ENCODE data around the gene MAGI2. TPM values are rescaled to one million over a fixed set of nuclear protein-coding genes. Genes with fewer than 3 reads are reported as not detected.
"Not testable (repeated sequence)": the region's sequence is repeated elsewhere in the genome, so short reads cannot be mapped to it uniquely, and the experiment has no call there.

The MAGI2 gene
- polyA plus RNA-seq, 3 donors, result 35.4 to 39.1 (median 36.4) TPM

GRCh38 chr7:78967561-78967960 lies 485.9 kb downstream of the MAGI2 start:
- not testable (repeated sequence) for DNase-seq (ENCODE audit: low read depth in 3 of 3, low spot score in 2 of 3)

DNA sequence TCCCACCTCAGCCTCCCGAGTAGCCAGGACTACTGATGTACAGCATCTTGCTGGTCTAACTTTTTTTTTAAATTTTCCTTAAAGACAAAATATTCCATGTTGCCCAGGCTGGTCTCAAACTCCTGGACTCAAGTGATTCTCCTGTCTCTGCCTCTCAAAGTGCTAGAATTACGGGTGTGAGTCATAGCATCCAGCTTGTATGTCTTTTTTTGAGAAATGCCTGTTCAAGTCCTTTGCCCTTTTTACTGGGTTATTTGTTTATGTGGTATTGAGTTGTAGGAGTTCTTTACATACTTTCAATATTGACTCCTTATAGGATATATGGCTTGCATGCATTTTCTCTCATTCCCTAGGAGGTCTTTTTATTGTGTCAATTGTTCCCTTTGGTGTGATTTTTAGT lies 486.4 kb downstream of the MAGI2 start:
- no peak for DNase-seq (ENCODE audit: low read depth in 3 of 3, low spot score in 2 of 3)

GRCh38 chr7:78959477-78959876 lies 494.0 kb downstream of the MAGI2 start:
- DNase-seq (ENCODE audit: low read depth in 3 of 3, low spot score in 2 of 3), result no peak

GRCh38 chr7:78955329-78955728 lies 498.1 kb downstream of the MAGI2 start:
- DNase-seq (ENCODE audit: low read depth in 3 of 3, low spot score in 2 of 3), result no peak

DNA sequence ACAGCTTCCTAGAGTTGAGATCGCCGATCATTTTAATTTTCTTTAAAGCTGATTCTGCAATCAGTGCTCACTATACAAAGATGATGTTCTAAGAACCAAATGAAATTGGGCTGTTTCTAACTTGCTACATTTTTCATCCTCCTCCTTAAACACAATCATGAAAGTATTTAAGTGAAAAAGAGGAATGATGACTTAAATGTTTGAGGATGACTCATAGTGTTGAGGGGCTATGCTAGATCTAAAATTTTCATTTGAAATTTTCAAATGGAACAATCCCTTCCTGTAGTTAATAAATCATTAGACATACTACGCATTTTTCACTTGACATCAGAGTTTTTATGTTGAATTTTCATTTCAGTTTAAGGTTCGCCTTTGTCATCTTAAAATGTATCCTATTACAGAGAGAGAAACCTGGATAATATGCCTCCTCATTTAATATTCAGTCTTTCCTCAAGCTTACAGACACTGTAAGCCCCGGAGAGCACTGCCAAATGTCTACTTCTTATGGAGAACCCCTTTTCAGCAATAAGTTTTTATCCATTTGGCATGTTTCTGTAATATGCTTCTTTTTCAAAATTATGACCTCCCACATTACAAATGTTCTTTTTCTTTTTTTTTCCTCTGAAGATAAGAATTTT lies 499.6 kb downstream of the MAGI2 start:
- no peak for DNase-seq (ENCODE audit: low read depth in 3 of 3, low spot score in 2 of 3)

DNA sequence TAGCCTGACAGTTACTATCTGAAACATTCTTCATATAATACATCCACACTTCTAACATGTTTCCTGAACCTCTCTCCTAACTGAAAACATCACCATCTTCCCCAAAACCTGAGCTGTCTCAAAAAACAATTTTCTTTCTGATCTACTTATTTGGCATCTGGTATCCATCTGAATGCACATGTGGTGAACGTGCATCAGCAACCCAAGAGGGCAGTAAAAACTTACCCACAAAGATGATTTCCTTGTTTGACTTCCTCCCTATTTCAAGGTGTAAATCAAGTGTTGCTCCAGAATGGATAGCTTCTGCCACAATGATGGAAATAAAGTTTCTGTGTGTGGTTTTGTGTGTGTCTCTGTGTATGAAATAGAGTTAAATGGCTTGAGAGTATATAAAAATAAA lies 500.4 kb downstream of the MAGI2 start:
- DNase-seq (ENCODE audit: low read depth in 3 of 3, low spot score in 2 of 3), result no peak

- no peak for DNase-seq (ENCODE audit: low read depth in 3 of 3, low spot score in 2 of 3)
Measured at GRCh38 chr7:78939669-78940068, 513.8 kb downstream of the MAGI2 start.

DNA sequence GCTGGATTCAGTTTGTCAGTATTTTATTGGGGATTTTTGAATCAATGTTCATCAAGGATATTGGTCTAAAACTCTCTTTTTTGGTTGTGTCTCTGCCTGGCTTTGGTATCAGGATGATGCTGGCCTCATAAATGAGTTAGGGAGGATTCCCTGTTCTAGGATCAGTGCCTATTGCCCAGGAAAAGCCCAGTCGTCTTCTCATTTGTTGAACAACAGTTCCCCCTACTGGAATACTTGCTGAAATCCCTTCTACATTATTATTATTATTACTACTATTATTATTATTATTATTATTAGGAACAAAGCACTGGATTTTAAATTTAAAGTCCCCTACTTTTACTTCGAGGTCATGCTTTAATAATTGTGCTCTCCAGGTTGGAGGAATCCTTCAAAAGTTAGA lies 528.9 kb downstream of the MAGI2 start:
- no peak for DNase-seq (ENCODE audit: low read depth in 3 of 3, low spot score in 2 of 3)

DNA sequence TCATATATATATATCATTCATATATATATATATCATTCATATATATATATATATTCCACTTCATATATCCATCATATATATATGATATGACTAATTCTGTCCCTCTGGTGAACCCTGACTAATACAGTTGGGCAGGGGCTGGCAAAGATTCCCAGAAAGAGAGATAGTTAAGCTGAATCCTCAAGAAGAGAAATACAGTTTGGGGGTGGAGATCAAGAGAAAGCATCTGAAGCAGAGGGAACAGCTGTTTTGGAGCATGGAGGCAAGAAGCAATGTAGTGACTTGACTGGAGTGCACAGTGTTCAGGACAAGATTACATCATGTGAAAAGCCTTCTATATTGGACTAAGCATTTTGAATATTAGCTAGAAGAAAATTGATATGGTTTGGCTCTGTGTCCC lies 540.7 kb downstream of the MAGI2 start:
- no peak for DNase-seq (ENCODE audit: low read depth in 3 of 3, low spot score in 2 of 3)

DNA sequence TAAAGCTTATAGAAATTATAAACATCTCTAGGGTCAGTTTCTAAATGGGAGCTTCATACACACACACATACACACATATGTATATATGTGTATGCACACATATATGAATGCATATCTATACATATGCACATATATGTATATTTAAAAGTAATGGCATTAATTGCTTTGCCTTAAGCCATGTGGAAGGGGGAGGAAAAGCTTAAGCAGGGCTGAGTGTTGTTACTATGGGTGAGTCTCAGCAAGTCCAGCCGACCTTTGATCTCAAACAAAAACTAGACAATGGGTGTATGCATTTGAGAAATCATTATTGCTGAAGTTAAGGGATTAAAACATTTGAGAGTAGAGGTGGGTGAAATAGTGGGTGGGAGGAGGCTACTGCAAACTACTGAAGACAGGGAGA lies 546.7 kb downstream of the MAGI2 start:
- DNase-seq (ENCODE audit: low read depth in 3 of 3, low spot score in 2 of 3), result no peak

DNA sequence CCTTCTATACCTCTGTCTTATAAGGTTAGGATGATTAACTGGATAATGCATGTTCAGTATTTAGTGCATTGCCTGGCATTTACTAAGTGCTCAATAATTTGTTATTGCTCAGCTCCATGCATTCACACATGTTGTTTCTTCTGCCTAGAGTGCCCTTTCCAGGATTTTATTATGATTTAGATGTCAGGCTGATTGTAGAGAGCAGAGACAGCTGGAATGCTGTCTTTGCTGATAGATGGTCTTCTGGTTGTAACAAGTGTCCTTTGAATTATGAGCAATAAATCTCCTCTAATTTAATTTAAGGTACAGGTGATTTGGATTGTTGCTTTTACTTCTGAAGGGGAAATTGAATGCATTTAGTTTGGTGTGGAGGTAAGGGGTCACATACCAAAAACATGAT lies 548.0 kb downstream of the MAGI2 start:
- DNase-seq (ENCODE audit: low read depth in 3 of 3, low spot score in 2 of 3), result no peak

DNA sequence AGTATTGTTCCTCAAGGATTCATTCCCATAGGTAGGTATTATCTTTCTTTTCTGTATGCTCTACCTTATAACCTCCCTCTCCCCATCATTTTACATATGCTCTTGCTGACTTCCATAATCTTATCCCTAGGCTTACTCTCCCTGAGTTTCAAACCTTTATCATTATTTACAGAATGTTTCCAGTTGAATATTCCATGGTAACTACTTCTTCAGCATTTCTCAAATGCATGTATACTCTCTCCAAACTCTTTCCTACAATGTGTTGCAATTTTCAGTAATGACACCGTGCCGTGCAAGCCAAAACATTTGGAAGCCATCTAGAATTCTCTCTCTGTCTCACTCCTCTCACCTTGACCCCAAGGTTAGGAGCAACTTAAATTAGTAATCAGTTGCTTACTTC lies 548.5 kb downstream of the MAGI2 start:
- DNase-seq (ENCODE audit: low read depth in 3 of 3, low spot score in 2 of 3), result no peak

DNA sequence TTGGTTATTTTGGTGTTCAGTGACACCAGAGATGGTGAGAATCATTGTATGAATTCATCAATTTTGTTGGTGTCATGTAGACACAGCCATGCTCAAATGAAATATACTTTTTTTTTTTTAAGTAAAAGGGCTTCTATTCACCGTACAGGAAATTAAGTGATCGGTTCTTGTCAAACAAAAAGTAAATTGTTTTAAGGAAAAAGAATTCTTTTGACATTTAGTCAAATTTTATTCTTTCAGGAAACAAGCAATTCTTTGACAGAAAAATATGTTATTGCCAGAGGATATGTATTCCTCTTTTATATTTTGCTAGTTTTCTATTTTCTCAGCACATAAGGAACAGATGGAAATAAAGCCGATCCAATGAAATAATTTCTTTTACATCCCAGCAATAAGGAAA lies 551.9 kb downstream of the MAGI2 start:
- no peak for DNase-seq (ENCODE audit: low read depth in 3 of 3, low spot score in 2 of 3)

- no peak for DNase-seq (ENCODE audit: low read depth in 3 of 3, low spot score in 2 of 3)
Measured at GRCh38 chr7:78900806-78901205, 552.7 kb downstream of the MAGI2 start.

GRCh38 chr7:78895393-78895792 lies 558.1 kb downstream of the MAGI2 start:
- DNase-seq (ENCODE audit: low read depth in 3 of 3, low spot score in 2 of 3), result no peak

DNA sequence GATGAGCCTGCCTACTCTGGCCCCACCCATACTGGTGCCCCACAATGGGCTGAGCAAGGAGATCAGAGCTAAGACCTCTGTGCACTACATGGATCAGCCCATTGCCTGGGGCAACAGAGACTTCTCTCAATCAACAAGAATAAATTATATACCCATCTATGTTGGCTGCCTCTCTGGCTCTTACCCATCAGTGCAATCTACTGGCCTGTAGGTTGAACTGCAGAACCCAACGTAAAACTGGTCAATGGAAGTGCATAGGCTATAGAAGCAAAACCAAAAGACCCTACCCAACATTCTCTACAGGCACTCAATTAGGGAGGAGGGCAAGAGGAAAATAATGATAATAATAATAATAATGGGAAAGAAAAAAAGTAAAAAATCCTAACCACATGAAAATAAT lies 574.3 kb downstream of the MAGI2 start:
- DNase-seq (ENCODE audit: low read depth in 3 of 3, low spot score in 2 of 3), result no peak

DNA sequence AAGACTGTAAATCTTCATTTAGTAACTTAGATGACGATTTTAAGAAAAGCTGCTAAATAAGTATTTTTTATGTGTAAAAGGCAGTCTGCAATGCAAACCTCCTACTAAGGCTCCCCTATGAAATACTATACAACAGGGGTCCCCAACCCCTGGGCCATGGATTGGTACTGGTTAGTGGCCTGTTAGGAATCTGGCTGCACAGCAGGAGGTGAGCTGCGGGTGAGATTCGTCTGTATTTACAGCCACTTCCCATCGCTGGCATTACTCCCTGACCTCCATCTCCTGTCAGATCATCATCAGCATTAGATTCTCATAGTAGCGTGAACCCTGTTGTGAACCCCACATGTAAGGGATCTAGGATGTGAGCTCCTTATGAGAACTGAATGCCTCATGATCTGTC lies 580.4 kb downstream of the MAGI2 start:
- no peak for DNase-seq (ENCODE audit: low read depth in 3 of 3, low spot score in 2 of 3)

GRCh38 chr7:78864339-78864738 lies 589.1 kb downstream of the MAGI2 start:
- DNase-seq (ENCODE audit: low read depth in 3 of 3, low spot score in 2 of 3), result no peak

- no peak for DNase-seq (ENCODE audit: low read depth in 3 of 3, low spot score in 2 of 3)
Measured at GRCh38 chr7:78863281-78863680, 590.2 kb downstream of the MAGI2 start.

GRCh38 chr7:78862411-78862900 lies 591.0 kb downstream of the MAGI2 start:
- DNase-seq (ENCODE audit: low read depth in 3 of 3, low spot score in 2 of 3), result no peak

DNA sequence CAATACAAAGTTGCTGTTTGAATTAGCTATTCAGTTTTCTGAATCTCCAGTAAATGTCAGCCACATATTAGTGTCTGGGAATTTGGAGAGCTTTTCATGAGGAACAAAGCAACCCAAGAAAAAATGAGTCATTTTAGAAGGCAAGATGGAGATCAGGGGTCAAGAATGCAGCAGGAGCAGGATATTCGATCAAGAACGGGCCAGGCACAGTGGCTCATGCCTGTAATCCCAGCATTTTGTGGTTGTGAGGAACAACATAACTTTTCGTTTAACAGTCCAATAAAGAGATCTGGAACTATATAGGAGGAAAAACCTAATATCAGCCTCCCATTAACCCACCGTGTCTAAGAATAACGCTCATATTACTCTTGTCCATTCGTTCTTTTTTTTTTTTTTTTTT lies 600.5 kb downstream of the MAGI2 start:
- no peak for DNase-seq (ENCODE audit: low read depth in 3 of 3, low spot score in 2 of 3)

GRCh38 chr7:78850093-78850740 lies 603.2 kb downstream of the MAGI2 start:
- no peak for DNase-seq (ENCODE audit: low read depth in 3 of 3, low spot score in 2 of 3)

DNA sequence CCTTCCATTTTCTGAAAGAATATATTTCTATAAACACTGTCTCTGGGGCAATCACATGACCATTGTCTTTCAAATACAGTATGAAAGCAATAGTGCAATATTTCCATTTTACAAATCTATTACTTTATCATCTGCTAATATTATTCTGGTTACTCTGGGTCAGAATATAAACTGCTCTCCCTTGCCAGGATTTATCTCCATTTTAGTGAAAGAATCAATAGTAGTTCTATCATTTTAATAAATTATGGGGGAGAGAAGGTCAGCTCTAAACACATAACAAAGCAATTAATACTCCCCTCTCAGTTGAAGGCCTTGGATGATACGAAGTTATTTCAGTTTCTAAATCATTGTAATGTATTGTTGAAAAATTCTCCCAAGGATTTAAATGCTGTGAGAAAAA lies 608.3 kb downstream of the MAGI2 start:
- DNase-seq (ENCODE audit: low read depth in 3 of 3, low spot score in 2 of 3), result no peak

Measured in right renal cortex interstitium (tissue), 3 donors.